ENCODE results near the gene SAG. TPM values are rescaled to one million over a fixed set of nuclear protein-coding genes. Genes with fewer than 3 reads are reported as not detected.

Gene SAG
- total and polyA plus RNA-seq, 2 of the 13 experiments (the other 11 are each of a cell fraction or from before 2014, with no cell fraction given), result not detected

GRCh38 chr2:233261819-233262555 lies 45.6 kb upstream of the SAG start:
- H3K9me3 ChIP-seq (ENCODE audit: low read length), result no peaks in the 10 kb centered on the region
- H3K4me1 ChIP-seq (ENCODE audit: insufficient read depth, low read length), result no peaks in the 10 kb centered on the region
- H3K4me2 ChIP-seq (ENCODE audit: low read depth, low read length), result no peak overlapping the region
- intact Hi-C loops (cut with micrococcal nuclease; ENCODE audit: unreplicated experiment), result no loop called here
- H3K27me3 ChIP-seq (ENCODE audit: control insufficient read depth in 1 of 2, insufficient read depth in 2 of 2, low read length in 2 of 2), result no peaks in the 10 kb centered on the region
- peaks cover 9% of the 10 kb centered on the region for H3K79me2 ChIP-seq (ENCODE audit: insufficient read depth, low read length)
- in situ Hi-C loops (cut with HindIII; ENCODE audit: extremely low pct_ligation_motif_present, low pct_unique_long_range_greater_than_20kb), result no loop called here
- H3K36me3 ChIP-seq (replicated peaks in 1 of 2; ENCODE audit: control insufficient read depth in 1 of 2, insufficient read depth in 2 of 2, low read length in 2 of 2), result peaks cover 55 to 95% of the 10 kb centered on the region in 2 experiments
- FAIRE-seq (no peak), ATAC-seq (no peak), DNase-seq (ENCODE audit: low spot score) (no peak)
- H3K9ac ChIP-seq (ENCODE audit: insufficient read depth, low read depth, low read length), result no peak overlapping the region
- no peak overlapping the region for H2AFZ ChIP-seq (ENCODE audit: low read length)
- H3K27ac ChIP-seq (ENCODE audit: extremely low read length, insufficient read depth, low read length), result no peak overlapping the region
- 94% methylated on average over 9 of the region's 9 CpGs for WGBS (ENCODE audit: low lambda C conversion rate)
- BruUV-seq (replicated peaks), result no TSS peak
- no peaks in the 10 kb centered on the region for H4K20me1 ChIP-seq (ENCODE audit: insufficient read depth, low read length)
- POLR2A ChIA-PET, result no interaction called here
- TF ChIP-seq ZFP36 (IDR thresholded peaks at IDR 0.05; ENCODE audit: borderline replicate concordance, low read depth, low read length, partially characterized antibody), result no peak
- TF ChIP-seq CHD4 (IDR thresholded peaks at IDR 0.05; ENCODE audit: borderline replicate concordance, low read length), result no peak
- no peak overlapping the region for H3K4me3 ChIP-seq (replicated peaks in 1 of 3; ENCODE audit: insufficient read depth in 1 of 3, low read depth in 2 of 3, low read length in 3 of 3)
- CTCF ChIA-PET (ENCODE audit: low intra/inter-chr PET ratio, low total read pairs), result no interaction called here

GRCh38 chr2:233262562-233262961 lies 45.1 kb upstream of the SAG start:
- no peaks in the 10 kb centered on the region for H4K20me1 ChIP-seq (ENCODE audit: insufficient read depth, low read length)
- WGBS (ENCODE audit: low lambda C conversion rate), result 96% methylated on average over 5 of the region's 5 CpGs
- intact Hi-C loops (cut with micrococcal nuclease; ENCODE audit: unreplicated experiment), result no loop called here

More at GRCh38 chr2:233262562-233262961, 45.1 kb upstream of the SAG start:
- Histone ChIP-seq H3K4me3 (replicated peaks in 1 of 3; ENCODE audit: insufficient read depth in 1 of 3, low read depth in 2 of 3, low read length in 3 of 3) (no peak overlapping the region), H3K36me3 (replicated peaks in 1 of 2; ENCODE audit: control insufficient read depth in 1 of 2, insufficient read depth in 2 of 2, low read length in 2 of 2) (peaks cover 53 to 95% of the 10 kb centered on the region in 2 experiments), H3K9ac (ENCODE audit: insufficient read depth, low read depth, low read length) (no peak overlapping the region), H3K27me3 (ENCODE audit: control insufficient read depth in 1 of 2, insufficient read depth in 2 of 2, low read length in 2 of 2) (no peaks in the 10 kb centered on the region), H3K79me2 (ENCODE audit: insufficient read depth, low read length) (peaks cover 9% of the 10 kb centered on the region), H3K4me1 (ENCODE audit: insufficient read depth, low read length) (no peaks in the 10 kb centered on the region), H3K27ac (ENCODE audit: extremely low read length, insufficient read depth, low read length) (no peak overlapping the region), H3K4me2 (ENCODE audit: low read depth, low read length) (no peak overlapping the region), H2AFZ (ENCODE audit: low read length) (no peak overlapping the region), H3K9me3 (ENCODE audit: low read length) (no peaks in the 10 kb centered on the region)
- no TSS peak for BruUV-seq (replicated peaks)
- TF ChIP-seq NFE2L2 (IDR thresholded peaks at IDR 0.05; ENCODE audit: low read length) (no peak), MNT (IDR thresholded peaks at IDR 0.05) (peak; percentile 64)
- ATAC-seq, result no peak
- ChIA-PET POLR2A (no interaction called here), CTCF (ENCODE audit: low intra/inter-chr PET ratio, low total read pairs) (no interaction called here)
- DNase-seq (ENCODE audit: low spot score), result no peak
- no peak for FAIRE-seq
- in situ Hi-C loops (cut with HindIII; ENCODE audit: extremely low pct_ligation_motif_present, low pct_unique_long_range_greater_than_20kb), result no loop called here
